ENCODE results near the gene CCDC92.

Gene CCDC92

DNA sequence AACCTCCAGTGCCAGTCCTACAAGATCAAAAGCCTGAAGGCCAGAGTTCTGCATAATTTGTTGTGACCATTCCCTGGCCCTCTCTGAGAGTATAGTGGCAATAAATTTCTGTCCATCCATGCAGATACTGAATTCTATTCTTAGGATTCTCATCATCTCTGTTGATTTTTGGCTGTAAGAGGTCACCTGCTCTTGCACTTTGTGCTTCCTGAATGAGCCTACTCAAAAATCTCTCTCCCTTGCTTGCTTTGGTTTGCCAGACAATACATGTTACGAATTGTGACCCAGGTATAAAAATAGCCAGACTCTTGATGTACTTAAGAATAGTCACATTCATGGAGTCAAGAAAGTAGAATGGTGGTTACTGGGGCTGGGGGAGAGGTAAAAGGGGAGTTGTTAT is 17.1 kb upstream of the CCDC92 start:
- Histone ChIP-seq H3K27me3 (replicated peaks; ENCODE audit: control insufficient read depth, insufficient read depth, low read length) (no peaks in the 10 kb centered on the region), H3K4me1 (ENCODE audit: control insufficient read depth, insufficient read depth, low read length) (peaks cover 65% of the 10 kb centered on the region), H3K36me3 (ENCODE audit: control insufficient read depth, insufficient read depth, low read length, severe bottlenecking) (peaks cover 37% of the 10 kb centered on the region), H3K9ac (ENCODE audit: low read length) (peak overlapping the region; percentile 75), H3K9me3 (ENCODE audit: control insufficient read depth, low read length) (no peaks in the 10 kb centered on the region), H3K4me3 (ENCODE audit: low read length) (no peak overlapping the region)
- DNase-seq (ENCODE audit: low read depth): no peak

- no peak overlapping the region for H3K4me3 ChIP-seq (ENCODE audit: low read length)
- H3K4me1 ChIP-seq (ENCODE audit: control insufficient read depth, insufficient read depth, low read length): peaks cover 66% of the 10 kb centered on the region
- H3K9me3 ChIP-seq (ENCODE audit: control insufficient read depth, low read length): no peaks in the 10 kb centered on the region
- no peak for DNase-seq (ENCODE audit: low read depth)
- H3K27me3 ChIP-seq (replicated peaks; ENCODE audit: control insufficient read depth, insufficient read depth, low read length): no peaks in the 10 kb centered on the region
- peaks cover 37% of the 10 kb centered on the region for H3K36me3 ChIP-seq (ENCODE audit: control insufficient read depth, insufficient read depth, low read length, severe bottlenecking)
- H3K9ac ChIP-seq (ENCODE audit: low read length): peak overlapping the region; percentile 75
Measured at GRCh38 chr12:123989168-123989567, 16.5 kb upstream of the CCDC92 start.

GRCh38 chr12:123987022-123987421 is 14.4 kb upstream of the CCDC92 start:
- Histone ChIP-seq H3K9ac (ENCODE audit: low read length) (peak overlapping the region; percentile 1), H3K27me3 (replicated peaks; ENCODE audit: control insufficient read depth, insufficient read depth, low read length) (no peaks in the 10 kb centered on the region), H3K4me1 (ENCODE audit: control insufficient read depth, insufficient read depth, low read length) (peaks cover 70% of the 10 kb centered on the region), H3K4me3 (ENCODE audit: low read length) (no peak overlapping the region), H3K36me3 (ENCODE audit: control insufficient read depth, insufficient read depth, low read length, severe bottlenecking) (peaks cover 33% of the 10 kb centered on the region), H3K9me3 (ENCODE audit: control insufficient read depth, low read length) (no peaks in the 10 kb centered on the region)
- DNase-seq (ENCODE audit: low read depth): no peak

GRCh38 chr12:123986374-123986965 is 13.8 kb upstream of the CCDC92 start:
- Histone ChIP-seq H3K27me3 (replicated peaks; ENCODE audit: control insufficient read depth, insufficient read depth, low read length) (no peaks in the 10 kb centered on the region), H3K4me1 (ENCODE audit: control insufficient read depth, insufficient read depth, low read length) (peaks cover 64% of the 10 kb centered on the region), H3K36me3 (ENCODE audit: control insufficient read depth, insufficient read depth, low read length, severe bottlenecking) (peaks cover 38% of the 10 kb centered on the region), H3K4me3 (ENCODE audit: low read length) (no peak overlapping the region), H3K9ac (ENCODE audit: low read length) (peak overlapping the region; percentile 1), H3K9me3 (ENCODE audit: control insufficient read depth, low read length) (no peaks in the 10 kb centered on the region)
- peak; percentile 42 for DNase-seq (ENCODE audit: low read depth)

DNA sequence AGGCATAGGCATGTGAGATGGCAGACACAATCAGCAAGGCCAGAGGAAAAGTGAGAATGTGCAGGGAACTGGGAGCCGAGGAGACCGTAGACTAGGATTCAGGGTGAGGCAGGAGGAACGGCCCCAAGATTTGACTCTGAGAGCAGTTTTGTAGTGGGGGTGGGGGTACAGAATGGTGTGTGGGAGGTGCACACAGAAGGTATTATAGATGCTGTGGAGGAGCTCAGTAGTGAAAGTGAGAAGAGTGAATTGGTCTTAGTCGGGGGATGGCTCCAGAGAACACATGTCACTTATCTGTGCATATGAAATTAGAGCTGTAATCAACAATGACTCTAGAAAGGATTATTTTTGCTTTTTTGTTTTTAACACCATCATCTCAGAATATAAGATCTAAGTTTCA is 12.3 kb upstream of the CCDC92 start:
- Histone ChIP-seq H3K9ac (ENCODE audit: low read length) (peak overlapping the region; percentile 32), H3K9me3 (ENCODE audit: control insufficient read depth, low read length) (no peaks in the 10 kb centered on the region), H3K36me3 (ENCODE audit: control insufficient read depth, insufficient read depth, low read length, severe bottlenecking) (peaks cover 37% of the 10 kb centered on the region), H3K27me3 (replicated peaks; ENCODE audit: control insufficient read depth, insufficient read depth, low read length) (no peaks in the 10 kb centered on the region), H3K4me3 (ENCODE audit: low read length) (no peak overlapping the region), H3K4me1 (ENCODE audit: control insufficient read depth, insufficient read depth, low read length) (peaks cover 49% of the 10 kb centered on the region)
- no peak for DNase-seq (ENCODE audit: low read depth)

DNA sequence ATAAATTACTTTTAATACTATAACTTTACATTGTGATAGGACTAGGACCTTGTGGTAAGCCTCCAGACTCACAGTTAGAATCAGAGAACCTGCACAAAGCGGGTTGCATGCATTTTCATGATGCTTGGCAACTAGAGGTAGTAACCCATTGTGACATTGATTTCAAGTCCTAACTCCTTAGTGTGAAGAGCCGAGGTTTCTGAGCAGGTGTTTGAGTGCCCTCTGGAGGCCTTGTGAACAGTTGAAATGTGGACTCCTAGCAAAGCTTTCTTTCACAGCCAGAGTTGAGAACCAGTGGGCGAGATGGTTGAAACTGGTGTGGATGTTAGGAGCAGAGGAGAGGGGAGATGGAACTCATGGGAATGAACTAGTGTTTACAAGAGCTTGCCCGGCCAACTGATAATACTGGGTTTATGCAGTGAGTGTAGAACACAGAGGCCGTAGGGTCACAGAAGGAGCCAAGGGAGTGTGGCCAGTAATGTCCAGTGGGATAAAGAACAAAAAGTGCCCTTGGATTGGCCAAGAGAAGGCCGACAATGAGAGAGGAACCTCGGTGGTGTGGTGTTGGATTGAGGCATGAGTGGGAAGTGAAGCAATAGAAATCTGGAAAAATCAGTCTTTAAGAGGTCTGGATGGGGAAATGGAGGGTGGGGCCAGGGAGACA is 11.3 kb upstream of the CCDC92 start:
- H3K36me3 ChIP-seq (ENCODE audit: control insufficient read depth, insufficient read depth, low read length, severe bottlenecking): peaks cover 29% of the 10 kb centered on the region
- H3K4me1 ChIP-seq (ENCODE audit: control insufficient read depth, insufficient read depth, low read length): peaks cover 39% of the 10 kb centered on the region
- peak overlapping the region; percentile 32 for H3K9ac ChIP-seq (ENCODE audit: low read length)
- no peaks in the 10 kb centered on the region for H3K9me3 ChIP-seq (ENCODE audit: control insufficient read depth, low read length)
- H3K27me3 ChIP-seq (replicated peaks; ENCODE audit: control insufficient read depth, insufficient read depth, low read length): no peaks in the 10 kb centered on the region
- H3K4me3 ChIP-seq (ENCODE audit: low read length): peak overlapping the region; percentile 1
- peak; percentile 81 for DNase-seq (ENCODE audit: low read depth)

GRCh38 chr12:123982269-123982668 is 9.6 kb upstream of the CCDC92 start:
- no peak overlapping the region for H3K4me3 ChIP-seq (ENCODE audit: low read length)
- H3K36me3 ChIP-seq (ENCODE audit: control insufficient read depth, insufficient read depth, low read length, severe bottlenecking): peaks cover 15% of the 10 kb centered on the region
- H3K9ac ChIP-seq (ENCODE audit: low read length): no peak overlapping the region
- DNase-seq (ENCODE audit: low read depth): no peak
- peaks cover 34% of the 10 kb centered on the region for H3K4me1 ChIP-seq (ENCODE audit: control insufficient read depth, insufficient read depth, low read length)
- no peaks in the 10 kb centered on the region for H3K9me3 ChIP-seq (ENCODE audit: control insufficient read depth, low read length)
- H3K27me3 ChIP-seq (replicated peaks; ENCODE audit: control insufficient read depth, insufficient read depth, low read length): no peaks in the 10 kb centered on the region

GRCh38 chr12:123979566-123979965 is 6.9 kb upstream of the CCDC92 start:
- peaks cover 29% of the 10 kb centered on the region for H3K36me3 ChIP-seq (ENCODE audit: control insufficient read depth, insufficient read depth, low read length, severe bottlenecking)

GRCh38 chr12:123976227-123976826 is 3.7 kb upstream of the CCDC92 start:
- Histone ChIP-seq H3K4me3 (ENCODE audit: low read length) (no peak overlapping the region), H3K9ac (ENCODE audit: low read length) (no peak overlapping the region), H3K9me3 (ENCODE audit: control insufficient read depth, low read length) (no peaks in the 10 kb centered on the region), H3K4me1 (ENCODE audit: control insufficient read depth, insufficient read depth, low read length) (peaks cover 12% of the 10 kb centered on the region), H3K27me3 (replicated peaks; ENCODE audit: control insufficient read depth, insufficient read depth, low read length) (no peaks in the 10 kb centered on the region), H3K36me3 (ENCODE audit: control insufficient read depth, insufficient read depth, low read length, severe bottlenecking) (peaks cover 16% of the 10 kb centered on the region)
- no peak for DNase-seq (ENCODE audit: low read depth)

More at GRCh38 chr12:123979566-123979965, 6.9 kb upstream of the CCDC92 start:
- H3K4me1 ChIP-seq (ENCODE audit: control insufficient read depth, insufficient read depth, low read length): peaks cover 17% of the 10 kb centered on the region
- DNase-seq (ENCODE audit: low read depth): no peak
- H3K27me3 ChIP-seq (replicated peaks; ENCODE audit: control insufficient read depth, insufficient read depth, low read length): no peaks in the 10 kb centered on the region
- H3K9ac ChIP-seq (ENCODE audit: low read length): no peak overlapping the region
- no peaks in the 10 kb centered on the region for H3K9me3 ChIP-seq (ENCODE audit: control insufficient read depth, low read length)
- H3K4me3 ChIP-seq (ENCODE audit: low read length): no peak overlapping the region

GRCh38 chr12:123973552-123974341 is 1.1 kb upstream of the CCDC92 start:
- Histone ChIP-seq H3K36me3 (ENCODE audit: control insufficient read depth, insufficient read depth, low read length, severe bottlenecking) (peaks cover 15% of the 10 kb centered on the region), H3K9ac (ENCODE audit: low read length) (peak overlapping the region; percentile 77), H3K4me3 (ENCODE audit: low read length) (peak overlapping the region; percentile 87), H3K4me1 (ENCODE audit: control insufficient read depth, insufficient read depth, low read length) (peaks cover 37% of the 10 kb centered on the region), H3K27me3 (replicated peaks; ENCODE audit: control insufficient read depth, insufficient read depth, low read length) (no peaks in the 10 kb centered on the region), H3K9me3 (ENCODE audit: control insufficient read depth, low read length) (no peaks in the 10 kb centered on the region)
- peak; percentile 72 for DNase-seq (ENCODE audit: low read depth)
